Measurements from ENCODE around the gene MARCHF3.
A peak's percentile ranks its signal among the peaks of the same experiment; 100 is the strongest.
"Not testable (repeated sequence)": the region's sequence is repeated elsewhere in the genome, so short reads cannot be mapped to it uniquely, and the experiment has no call there.

MARCHF3 gene

GRCh38 chr5:127030259-127031146, at the start of gene MARCHF3:
Gene MARCHF3 (minus strand): TSS chr5:127030558. CDS start chr5:126918171, 112,387 bp downstream.
- peak; percentile 75 to 87 for DNase-seq

- no peak for DNase-seq
Measured at GRCh38 chr5:127079994-127080491, 49.7 kb upstream of the MARCHF3 start.

- DNase-seq, result no peak
Measured at GRCh38 chr5:127077366-127077765, 47.0 kb upstream of the MARCHF3 start.

- no peak for DNase-seq
Measured at GRCh38 chr5:127076315-127077129, 46.2 kb upstream of the MARCHF3 start.

GRCh38 chr5:127074466-127074865, 44.1 kb upstream of the MARCHF3 start:
- no peak for DNase-seq

GRCh38 chr5:127072861-127073846, 42.8 kb upstream of the MARCHF3 start, which contains the start of gene C5orf63:
Gene C5orf63 (minus strand): TSS chr5:127073502. CDS start chr5:127058995, 14,507 bp downstream.
- DNase-seq, result peak; percentile 52

GRCh38 chr5:127070243-127070642, 39.9 kb upstream of the MARCHF3 start:
- no peak for DNase-seq

GRCh38 chr5:127068493-127069214, 38.3 kb upstream of the MARCHF3 start:
- DNase-seq, result no peak

- no peak for DNase-seq
Measured at GRCh38 chr5:127066721-127067120, 36.4 kb upstream of the MARCHF3 start.

- DNase-seq, result no peak
Measured at GRCh38 chr5:127064253-127064840, 34.0 kb upstream of the MARCHF3 start.

- DNase-seq, result no peak
Measured at GRCh38 chr5:127063257-127063913, 33.0 kb upstream of the MARCHF3 start.

- no peak for DNase-seq
Measured at GRCh38 chr5:127061956-127062355, 31.6 kb upstream of the MARCHF3 start.

- DNase-seq, result no peak
Measured at GRCh38 chr5:127061537-127061936, 31.2 kb upstream of the MARCHF3 start.

- no peak for DNase-seq
Measured at GRCh38 chr5:127060470-127060985, 30.2 kb upstream of the MARCHF3 start.

- no peak for DNase-seq
Measured at GRCh38 chr5:127056896-127057295, 26.5 kb upstream of the MARCHF3 start.

- DNase-seq, result no peak
Measured at GRCh38 chr5:127055880-127056653, 25.7 kb upstream of the MARCHF3 start.

GRCh38 chr5:127053551-127053950, 23.2 kb upstream of the MARCHF3 start:
- not testable (repeated sequence) for DNase-seq

- DNase-seq, result peak in 1 of 2 experiments; percentile 6
Measured at GRCh38 chr5:127053049-127053448, 22.7 kb upstream of the MARCHF3 start.

- DNase-seq, result no peak
Measured at GRCh38 chr5:127051591-127051990, 21.2 kb upstream of the MARCHF3 start.

Measured in NCI-H1930 (cell line).